HEK293T (cell line): ENCODE results near the gene LAMA3.

Experiments
- CTBP1 ChIP-seq: fragments of 450-650 bp; IDR thresholded peaks from 2 replicates; pipeline ENCODE4 v1.6.1; 2016; ENCODE audit warnings: borderline replicate concordance
- ELF4 ChIP-seq: fragments of 450-650 bp; IDR thresholded peaks from 2 replicates; pipeline ENCODE4 v1.6.1; 2017; ENCODE audit warnings: antibody characterized with exemption
- FOXA1 ChIP-seq: fragments of 450-650 bp; IDR thresholded peaks from 2 replicates; pipeline ENCODE4 v1.6.1; 2016; ENCODE audit warnings: mild to moderate bottlenecking
- FOXK2 ChIP-seq: fragments of 450-650 bp; IDR thresholded peaks from 2 replicates; pipeline ENCODE4 v1.6.1; 2016; ENCODE audit warnings: mild to moderate bottlenecking
- SP1 ChIP-seq: fragments of 450-650 bp; IDR thresholded peaks from 2 replicates; pipeline ENCODE4 v1.6.1; 2017
- ZNF384 ChIP-seq: fragments of 450-650 bp; IDR thresholded peaks from 2 replicates; pipeline ENCODE4 v1.6.1; 2016

DNA sequence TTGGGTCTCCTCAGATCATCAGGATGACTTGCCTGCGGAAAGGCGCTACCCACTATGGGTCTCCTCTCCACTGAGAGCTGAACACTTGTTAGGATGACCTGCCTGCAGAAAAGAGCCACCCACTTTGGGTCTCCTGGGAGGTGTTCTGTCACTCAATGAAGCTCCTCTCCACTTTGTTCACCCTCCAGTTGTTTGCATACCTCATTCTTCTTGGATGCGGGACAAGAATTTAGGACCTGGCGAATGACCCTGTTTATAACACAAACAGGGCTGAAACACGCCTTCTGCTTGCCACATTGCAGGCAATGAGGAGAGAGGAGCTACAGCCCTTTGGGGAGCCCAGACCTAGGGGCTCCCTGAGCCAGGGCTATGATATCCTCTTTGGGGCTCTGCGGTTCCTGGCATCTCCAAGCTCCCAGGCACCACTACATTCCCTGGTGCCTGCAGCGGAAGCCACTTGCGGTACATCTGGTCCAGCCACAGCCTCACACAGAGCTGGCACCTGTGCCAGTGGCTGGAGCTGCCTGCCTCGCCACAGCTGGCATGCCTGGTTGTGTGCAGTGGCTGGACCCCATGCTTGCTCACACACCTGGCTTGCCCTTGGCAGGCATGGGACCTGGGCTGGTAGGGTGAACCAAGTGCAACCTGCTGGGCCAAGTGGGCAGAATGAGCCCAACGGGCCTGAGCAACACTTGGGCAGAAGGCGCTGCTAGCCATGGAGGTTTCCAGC, 47.2 kb upstream of the LAMA3 start:
- TF ChIP-seq CTBP1 (no peak), SP1 (no peak), ZNF384 (no peak), FOXA1 (no peak), ELF4 (no peak), FOXK2 (no peak)
